Right ventricle myocardium superior (tissue), 1 donor: ENCODE data around the gene CLCN5. TPM values are rescaled to one million over a fixed set of nuclear protein-coding genes. Genes with fewer than 3 reads are reported as not detected.
"Not testable (repeated sequence)": the region's sequence is repeated elsewhere in the genome, so short reads cannot be mapped to it uniquely, and the experiment has no call there.

ENCODE experiments used
- ATAC-seq: fragments of 200-7000 bp; cut with Tn5 transposase; one replicate; pipeline ENCODE4 v1.9.1; 2020; ENCODE audit warnings: mild to moderate bottlenecking; ENCODE audit not compliant: poor library complexity
- DNase-seq: peaks from one replicate; pipeline ENCODE4 v3.0.0-alpha.2; 2020
- intact Hi-C: fragments of 100-400 bp; cut with DNase I; formaldehyde crosslinking; loops from one replicate; pipeline ENCODE4 v1.11.2; 2022
- total RNA-seq: library from RNA; stranded (reverse); fragmentation: NEBNext Ultra II Directional; extraction: Animal tissue kit (Norgen Biotek cat#: 25700); gene quantifications from one replicate; pipeline ENCODE4 v1.2.1, GENCODE V29; 2021
- donor health status: DM: no; HTN: yes; CAD: no; lungs with severe emphysema.

CLCN5 gene
- total RNA-seq, 1 donor from 2014 or later = 1.2 TPM

GRCh38 chrX:49987651-49988050 lies 65.3 kb downstream of the CLCN5 start:
- no peak for ATAC-seq
- intact Hi-C loops = no loop called here

GRCh38 chrX:49988143-49988542 lies 65.7 kb downstream of the CLCN5 start:
- ATAC-seq = no peak
- intact Hi-C loops = no loop called here

More at GRCh38 chrX:49987651-49988050, 65.3 kb downstream of the CLCN5 start:
- no peak for DNase-seq

GRCh38 chrX:49991758-49992157 lies 69.4 kb downstream of the CLCN5 start:
- no peak for DNase-seq
- no peak for ATAC-seq
- intact Hi-C loops = no loop called here

More at GRCh38 chrX:49988143-49988542, 65.7 kb downstream of the CLCN5 start:
- DNase-seq = no peak

- no peak for DNase-seq
- peak; percentile 15 for ATAC-seq
- intact Hi-C loops = no loop called here
Observed at GRCh38 chrX:49992853-49993252, 70.5 kb downstream of the CLCN5 start.

- ATAC-seq (no peak), DNase-seq (no peak)
- intact Hi-C loops = no loop called here
Observed at GRCh38 chrX:49993661-49994060, 71.3 kb downstream of the CLCN5 start.

- intact Hi-C loops = no loop called here
- DNase-seq = no peak
Observed at GRCh38 chrX:49995107-49995731, 72.8 kb downstream of the CLCN5 start.

GRCh38 chrX:49995795-49996455 lies 73.5 kb downstream of the CLCN5 start:
- ATAC-seq (no peak), DNase-seq (no peak)
- intact Hi-C loops = no loop called here

More at GRCh38 chrX:49995107-49995731, 72.8 kb downstream of the CLCN5 start:
- ATAC-seq = no peak

- ATAC-seq = no peak
- DNase-seq = no peak
- intact Hi-C loops = no loop called here
Observed at GRCh38 chrX:49996474-49996873, 74.1 kb downstream of the CLCN5 start.

GRCh38 chrX:49999087-49999486 lies 76.7 kb downstream of the CLCN5 start:
- intact Hi-C loops = no loop called here
- DNase-seq (no peak), ATAC-seq (no peak)

GRCh38 chrX:50000937-50001542 lies 78.6 kb downstream of the CLCN5 start:
- DNase-seq (no peak), ATAC-seq (no peak)
- intact Hi-C loops = no loop called here

- intact Hi-C loops = no loop called here
- ATAC-seq (no peak), DNase-seq (no peak)
Observed at GRCh38 chrX:50002067-50002714, 79.8 kb downstream of the CLCN5 start.

- intact Hi-C loops = no loop called here
- DNase-seq (no peak), ATAC-seq (no peak)
Observed at GRCh38 chrX:50003467-50003866, 81.1 kb downstream of the CLCN5 start.

GRCh38 chrX:50003927-50004326 lies 81.5 kb downstream of the CLCN5 start:
- ATAC-seq (no peak), DNase-seq (no peak)
- intact Hi-C loops = no loop called here

GRCh38 chrX:50025591-50025990 lies 103.2 kb downstream of the CLCN5 start:
- intact Hi-C loops, ATAC-seq, DNase-seq: not testable (repeated sequence)

- ATAC-seq = no peak
Observed at GRCh38 chrX:50035126-50035525, 112.7 kb downstream of the CLCN5 start.

GRCh38 chrX:50036426-50036825 lies 114.0 kb downstream of the CLCN5 start:
- ATAC-seq (peak; percentile 45), DNase-seq (no peak)
- intact Hi-C loops = no loop called here

More at GRCh38 chrX:50035126-50035525, 112.7 kb downstream of the CLCN5 start:
- DNase-seq = no peak
- intact Hi-C loops = no loop called here

- intact Hi-C loops = no loop called here
- no peak for ATAC-seq
Observed at GRCh38 chrX:50045823-50046222, 123.4 kb downstream of the CLCN5 start.

GRCh38 chrX:50049228-50049627 lies 126.8 kb downstream of the CLCN5 start:
- DNase-seq (no peak), ATAC-seq (no peak)
- intact Hi-C loops = no loop called here

More at GRCh38 chrX:50045823-50046222, 123.4 kb downstream of the CLCN5 start:
- DNase-seq = no peak

GRCh38 chrX:50054147-50054546 lies 131.8 kb downstream of the CLCN5 start:
- DNase-seq = no peak
- ATAC-seq = no peak
- intact Hi-C loops = no loop called here
